KOPT-K1 (cell line): Measurements from ENCODE around the gene GNLY.
"Not testable (repeated sequence)": the region's sequence is repeated elsewhere in the genome, so short reads cannot be mapped to it uniquely, and the experiment has no call there.

Source experiments
- H3K27ac ChIP-seq: fragments of 200-600 bp; sonication (generic); 2 replicates; pipeline ENCODE4 v1.5.1; 2016; ENCODE audit warnings: antibody characterized with exemption, mild to moderate bottlenecking, low read depth, low read length; ENCODE audit not compliant: poor library complexity, severe bottlenecking
- H3K36me3 ChIP-seq: fragments of 200-600 bp; sonication (generic); 2 replicates; pipeline ENCODE4 v1.5.1; 2017; ENCODE audit warnings: antibody characterized with exemption, mild to moderate bottlenecking, low read length, moderate library complexity; ENCODE audit not compliant: insufficient read depth
- H3K9me3 ChIP-seq: fragments of 200-600 bp; sonication (generic); 2 replicates; pipeline ENCODE4 v1.5.1; 2017; ENCODE audit warnings: antibody characterized with exemption, low read length, mild to moderate bottlenecking; ENCODE audit not compliant: insufficient read depth, poor library complexity, severe bottlenecking

Gene GNLY

GRCh38 chr2:85694052-85695025 lies at the start of gene GNLY:
Gene GNLY, plus strand, starts transcription at chr2:85694358. Its CDS starts 61 bp downstream, at chr2:85694419.
- no peak within 1 kb of the TSS for H3K27ac ChIP-seq
- H3K36me3 ChIP-seq: no peaks in the 10 kb centered on the region
- no peaks in the 10 kb centered on the region for H3K9me3 ChIP-seq

- H3K36me3 ChIP-seq: peaks cover 100% of the 10 kb centered on the region
- no peaks in the 10 kb centered on the region for H3K9me3 ChIP-seq
- H3K27ac ChIP-seq: no peak overlapping the region
Measured at GRCh38 chr2:85644909-85645308, 49.2 kb upstream of the GNLY start.

- no peaks in the 10 kb centered on the region for H3K9me3 ChIP-seq
- no peak overlapping the region for H3K27ac ChIP-seq
- H3K36me3 ChIP-seq: peaks cover 100% of the 10 kb centered on the region
Measured at GRCh38 chr2:85646166-85646565, 48.0 kb upstream of the GNLY start.

- Histone ChIP-seq H3K27ac (no peak overlapping the region), H3K9me3 (no peaks in the 10 kb centered on the region), H3K36me3 (peaks cover 100% of the 10 kb centered on the region)
Measured at GRCh38 chr2:85647823-85648526, 46.2 kb upstream of the GNLY start.

- Histone ChIP-seq H3K36me3 (peaks cover 98% of the 10 kb centered on the region), H3K27ac (no peak overlapping the region), H3K9me3 (no peaks in the 10 kb centered on the region)
Measured at GRCh38 chr2:85648619-85649018, 45.5 kb upstream of the GNLY start.

GRCh38 chr2:85649201-85650190 lies 44.7 kb upstream of the GNLY start:
- Histone ChIP-seq H3K36me3 (peaks cover 98% of the 10 kb centered on the region), H3K27ac (no peak overlapping the region), H3K9me3 (no peaks in the 10 kb centered on the region)

GRCh38 chr2:85650456-85650855 lies 43.7 kb upstream of the GNLY start:
- Histone ChIP-seq H3K36me3 (peaks cover 95% of the 10 kb centered on the region), H3K27ac (no peak overlapping the region)

GRCh38 chr2:85651097-85651496 lies 43.1 kb upstream of the GNLY start:
- H3K9me3 ChIP-seq: no peaks in the 10 kb centered on the region
- peaks cover 92% of the 10 kb centered on the region for H3K36me3 ChIP-seq
- H3K27ac ChIP-seq: no peak overlapping the region

More at GRCh38 chr2:85650456-85650855, 43.7 kb upstream of the GNLY start:
- no peaks in the 10 kb centered on the region for H3K9me3 ChIP-seq

GRCh38 chr2:85652056-85652455 lies 42.1 kb upstream of the GNLY start:
- no peak overlapping the region for H3K27ac ChIP-seq
- no peaks in the 10 kb centered on the region for H3K9me3 ChIP-seq
- peaks cover 92% of the 10 kb centered on the region for H3K36me3 ChIP-seq

GRCh38 chr2:85653996-85654395 lies 40.2 kb upstream of the GNLY start:
- Histone ChIP-seq H3K36me3 (peaks cover 87% of the 10 kb centered on the region), H3K9me3 (no peaks in the 10 kb centered on the region), H3K27ac (no peak overlapping the region)

- Histone ChIP-seq H3K27ac (no peak overlapping the region), H3K36me3 (peaks cover 77% of the 10 kb centered on the region)
Measured at GRCh38 chr2:85655961-85656417, 38.2 kb upstream of the GNLY start.

GRCh38 chr2:85656468-85656867 lies 37.7 kb upstream of the GNLY start:
- Histone ChIP-seq H3K36me3 (peaks cover 77% of the 10 kb centered on the region), H3K9me3 (no peaks in the 10 kb centered on the region), H3K27ac (no peak overlapping the region)

More at GRCh38 chr2:85655961-85656417, 38.2 kb upstream of the GNLY start:
- no peaks in the 10 kb centered on the region for H3K9me3 ChIP-seq

- H3K27ac ChIP-seq: not testable (repeated sequence)
- H3K36me3 ChIP-seq: peaks cover 70% of the 10 kb centered on the region
Measured at GRCh38 chr2:85657399-85657798, 36.8 kb upstream of the GNLY start.

GRCh38 chr2:85659324-85659981 lies 34.7 kb upstream of the GNLY start:
- H3K9me3 ChIP-seq: no peaks in the 10 kb centered on the region
- no peak overlapping the region for H3K27ac ChIP-seq
- H3K36me3 ChIP-seq: peaks cover 52% of the 10 kb centered on the region

More at GRCh38 chr2:85657399-85657798, 36.8 kb upstream of the GNLY start:
- H3K9me3 ChIP-seq: not testable (repeated sequence)
